HEK293T (cell line): Measurements from ENCODE around the gene KCNG1.
"Not testable (repeated sequence)": the region's sequence is repeated elsewhere in the genome, so short reads cannot be mapped to it uniquely, and the experiment has no call there.

ENCODE experiments used
- ARNT ChIP-seq: fragments of 450-650 bp; IDR thresholded peaks from 2 replicates; pipeline ENCODE4 v1.6.1; 2017; ENCODE audit warnings: mild to moderate bottlenecking
- CTBP1 ChIP-seq: fragments of 450-650 bp; IDR thresholded peaks from 2 replicates; pipeline ENCODE4 v1.6.1; 2016; ENCODE audit warnings: borderline replicate concordance
- ELF4 ChIP-seq: fragments of 450-650 bp; IDR thresholded peaks from 2 replicates; pipeline ENCODE4 v1.6.1; 2017; ENCODE audit warnings: antibody characterized with exemption
- FOXM1 ChIP-seq: fragments of 450-650 bp; IDR thresholded peaks from 2 replicates; pipeline ENCODE4 v1.6.1; 2017; ENCODE audit warnings: mild to moderate bottlenecking, borderline replicate concordance
- HDGF ChIP-seq: fragments of 450-650 bp; IDR thresholded peaks from 2 replicates; pipeline ENCODE4 v1.6.1; 2017; ENCODE audit warnings: antibody characterized with exemption, borderline replicate concordance
- SP1 ChIP-seq: fragments of 450-650 bp; IDR thresholded peaks from 2 replicates; pipeline ENCODE4 v1.6.1; 2017
- TARDBP ChIP-seq: fragments of 450-650 bp; IDR thresholded peaks from 2 replicates; pipeline ENCODE4 v1.6.1; 2016
- ZNF384 ChIP-seq: fragments of 450-650 bp; IDR thresholded peaks from 2 replicates; pipeline ENCODE4 v1.6.1; 2016

DNA sequence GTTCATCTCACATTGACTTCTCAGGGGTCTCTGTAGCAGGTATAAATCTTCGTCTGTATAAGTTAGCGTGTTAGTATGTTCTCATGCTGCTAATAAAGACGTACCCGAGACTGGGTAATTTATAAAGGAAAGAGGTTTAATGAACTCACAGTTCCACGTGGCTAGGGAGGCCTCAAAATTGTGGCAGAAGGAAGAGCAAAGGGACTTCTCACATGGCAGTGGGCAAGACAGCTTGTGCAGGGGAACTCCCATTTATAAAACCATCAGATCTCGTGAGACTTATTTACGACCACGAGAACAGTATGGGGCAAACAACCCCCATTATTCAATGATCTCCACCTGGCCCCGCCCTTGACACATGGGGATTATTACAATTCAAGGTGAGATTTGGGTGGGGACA lies 22.6 kb upstream of the KCNG1 start:
- TF ChIP-seq HDGF, FOXM1, TARDBP, ZNF384, SP1, ELF4, ARNT, CTBP1: not testable (repeated sequence)
